PC-3 (cell line): ENCODE measurements around the gene AKR1C2. TPM values are rescaled to one million over a fixed set of nuclear protein-coding genes. Genes with fewer than 3 reads are reported as not detected.

Source experiments
- ATAC-seq: fragments of 200-7000 bp; cut with Tn5 transposase; 2 replicates; pipeline ENCODE4 v1.9.1; 2020; ENCODE audit warnings: mild to moderate bottlenecking, moderate library complexity
- BruUV-seq: library from RNA; stranded (reverse); fragments of 400-500 nt; replicated peaks from 2 replicates; lab custom pipeline; 2021; lab: Mats Ljungman, UMichigan
- CTCF ChIA-PET: fragments of 300-600 bp; sonication (Branson Sonifier 250); formaldehyde crosslinking; loops from one replicate; lab custom pipeline; 2022; ENCODE audit warnings: antibody characterized with exemption; lab: Charles Lee
- POLR2A ChIA-PET: fragments of 300-600 bp; sonication (Branson Sonifier 250); formaldehyde crosslinking; loops from one replicate; lab custom pipeline; 2022; ENCODE audit warnings: antibody characterized with exemption; ENCODE audit not compliant: unreplicated experiment; lab: Charles Lee
- DNase-seq: peaks from one replicate; pipeline ENCODE4 v3.0.0-alpha.2; 2015
- H2AFZ ChIP-seq: fragments of 300-600 bp; sonication (generic); 2 replicates; pipeline ENCODE4 v1.6.0; 2016; ENCODE audit warnings: antibody characterized with exemption, low read length
- H3F3A ChIP-seq: fragments of 300-600 bp; sonication (generic); one replicate; pipeline ENCODE4 v1.6.0; 2017; ENCODE audit warnings: antibody characterized with exemption, low read length, control low read depth, mild to moderate bottlenecking; ENCODE audit not compliant: unreplicated experiment
- H3K27ac ChIP-seq: fragments of 300-600 bp; sonication (generic); 2 replicates; pipeline ENCODE4 v1.5.1; 2016; ENCODE audit warnings: mild to moderate bottlenecking, low read length
- H3K27me3 ChIP-seq: fragments of 300-600 bp; sonication (generic); 2 replicates; pipeline ENCODE4 v1.6.1; 2016; ENCODE audit warnings: low read length, mixed read lengths
- H3K36me3 ChIP-seq: fragments of 300-600 bp; sonication (generic); 2 replicates; pipeline ENCODE4 v1.6.1; 2016; ENCODE audit warnings: low read depth, mixed run types, low read length, mixed read lengths
- H3K4me1 ChIP-seq: fragments of 300-600 bp; sonication (generic); 2 replicates; pipeline ENCODE4 v1.5.1; 2016; ENCODE audit warnings: low read length; ENCODE audit not compliant: insufficient read depth
- H3K4me2 ChIP-seq: fragments of 300-600 bp; sonication (generic); 2 replicates; pipeline ENCODE4 v1.6.0; 2016; ENCODE audit warnings: low read length
- H3K4me3 ChIP-seq: fragments of 300-600 bp; sonication (generic); 2 replicates; pipeline ENCODE4 v1.5.1; 2016; ENCODE audit warnings: mild to moderate bottlenecking, low read length, mixed read lengths
- H3K79me2 ChIP-seq: fragments of 300-600 bp; sonication (generic); 2 replicates; pipeline ENCODE4 v1.6.1; 2017; ENCODE audit warnings: low read length, mixed read lengths
- H3K9ac ChIP-seq: fragments of 300-600 bp; sonication (generic); 2 replicates; pipeline ENCODE4 v1.6.0; 2016; ENCODE audit warnings: mild to moderate bottlenecking, low read length
- H3K9me2 ChIP-seq: fragments of 300-600 bp; sonication (generic); replicated peaks from 2 replicates; pipeline ENCODE4 v1.6.1; 2016; ENCODE audit warnings: mixed run types, low read length, mixed read lengths
- H3K9me3 ChIP-seq: fragments of 300-600 bp; sonication (generic); 2 replicates; pipeline ENCODE4 v1.6.1; 2016; ENCODE audit warnings: low read length, mixed read lengths
- H4K20me1 ChIP-seq: fragments of 300-600 bp; sonication (generic); 2 replicates; pipeline ENCODE4 v1.6.1; 2016; ENCODE audit warnings: low read length, mixed read lengths
- CTCF ChIP-seq: fragments of 300-600 bp; sonication (generic); conservative IDR thresholded peaks from 2 replicates; pipeline ENCODE4 v1.5.1; 2017; ENCODE audit warnings: antibody characterized with exemption, low read depth, mild to moderate bottlenecking, low read length
- EZH2 ChIP-seq: fragments of 300-600 bp; sonication (generic); IDR thresholded peaks from one replicate; pipeline ENCODE4 v1.6.1; 2017; ENCODE audit warnings: antibody characterized with exemption, mild to moderate bottlenecking, low read length; ENCODE audit not compliant: unreplicated experiment
- EZH2phosphoT487 ChIP-seq: fragments of 300-600 bp; sonication (generic); IDR thresholded peaks from 2 replicates; pipeline ENCODE4 v1.6.1; 2018; ENCODE audit warnings: mild to moderate bottlenecking, antibody characterized with exemption, low read length, borderline replicate concordance
- intact Hi-C: fragments of 100-400 bp; cut with micrococcal nuclease; formaldehyde crosslinking; loops from 2 replicates; pipeline ENCODE4 v1.9.0; 2023
- total RNA-seq: library from RNA; depleted of rRNA; stranded (reverse); fragments of >200 nt; gene quantifications from 2 replicates; pipeline ENCODE4 v1.2.3, GENCODE V29; 2014

The AKR1C2 gene
- total RNA-seq, 1 experiment from 2014 or later, result 0.66 TPM

- Histone ChIP-seq H2AFZ (no peak overlapping the region), H3K36me3 (no peaks in the 10 kb centered on the region), H3F3A (no peaks in the 10 kb centered on the region), H3K27me3 (no peaks in the 10 kb centered on the region), H3K27ac (no peak overlapping the region), H3K4me1 (no peaks in the 10 kb centered on the region), H3K9ac (no peak overlapping the region), H4K20me1 (no peaks in the 10 kb centered on the region), H3K79me2 (no peaks in the 10 kb centered on the region), H3K9me3 (no peaks in the 10 kb centered on the region), H3K4me2 (no peak overlapping the region), H3K4me3 (no peak overlapping the region), H3K9me2 (no peaks in the 10 kb centered on the region)
- DNase-seq (no peak), ATAC-seq (no peak)
- CTCF ChIA-PET, result no interaction called here
- POLR2A ChIA-PET, result interaction anchor here (0.6 kb wide), 1 partner anchor 204 kb away, joined by 4 read pairs; no protein-coding TSS in a partner anchor
- TF ChIP-seq EZH2 (no peak), EZH2phosphoT487 (no peak), CTCF (no peak)
- BruUV-seq, result no TSS peak
- intact Hi-C loops, result no loop called here
Observed at GRCh38 chr10:4984971-4985594, 18.6 kb downstream of the AKR1C2 start.

- no peak for ATAC-seq
Observed at GRCh38 chr10:4984223-4984622, 19.4 kb downstream of the AKR1C2 start.

More at GRCh38 chr10:4984223-4984622, 19.4 kb downstream of the AKR1C2 start:
- Histone ChIP-seq H3K9me2 (no peaks in the 10 kb centered on the region), H3K27ac (no peak overlapping the region), H3K36me3 (no peaks in the 10 kb centered on the region), H4K20me1 (no peaks in the 10 kb centered on the region), H3K9ac (no peak overlapping the region), H3K4me3 (no peak overlapping the region), H3K4me2 (no peak overlapping the region), H3K4me1 (no peaks in the 10 kb centered on the region), H3K9me3 (no peaks in the 10 kb centered on the region), H2AFZ (no peak overlapping the region), H3K27me3 (no peaks in the 10 kb centered on the region), H3F3A (no peaks in the 10 kb centered on the region), H3K79me2 (no peaks in the 10 kb centered on the region)
- POLR2A ChIA-PET, result no interaction called here
- no peak for TF ChIP-seq CTCF
- TF ChIP-seq EZH2phosphoT487, result no peak
- no peak for TF ChIP-seq EZH2
- intact Hi-C loops, result no loop called here
- BruUV-seq, result no TSS peak
- no peak for DNase-seq
- CTCF ChIA-PET, result no interaction called here
